Stimulated activated naive B cell treated with anti-CD40 and anti-IgM and Interleukin-4, amounts not matched to agents 10 μg/mL and 1 μg/mL and 100 μg/mL, for 72 hours (primary cell): Measurements from ENCODE around the gene PADI1.

Source experiments
- ATAC-seq, 2 donors: fragments of 150-1000 bp; cut with Tn5 transposase; replicated peaks; 2 replicates each; pipeline ENCODE4 v1.10.0; 2021; ENCODE audit warnings: moderate library complexity in 1 of 2
- DNase-seq: peaks from one replicate; pipeline ENCODE4 v3.0.0; 2021
- H3K27ac Mint-ChIP-seq: one replicate; pipeline ENCODE4 v1.8.0; 2022; ENCODE audit warnings: mild to moderate bottlenecking, mixed read lengths
- H3K27me3 Mint-ChIP-seq, 2 donors: one replicate each; pipeline ENCODE4 v1.8.0; 2022; ENCODE audit warnings: mixed read lengths in 2 of 2
- H3K36me3 Mint-ChIP-seq, 2 donors: one replicate each; pipeline ENCODE4 v1.8.0; 2022; ENCODE audit warnings: mixed read lengths in 2 of 2, mild to moderate bottlenecking in 1 of 2
- H3K4me1 Mint-ChIP-seq, 2 donors: one replicate each; pipeline ENCODE4 v1.8.0; 2022; ENCODE audit warnings: mixed read lengths in 2 of 2, mild to moderate bottlenecking in 1 of 2
- H3K4me3 Mint-ChIP-seq, 2 donors: one replicate each; pipeline ENCODE4 v1.8.0; 2022; ENCODE audit warnings: mild to moderate bottlenecking in 2 of 2, mixed read lengths in 2 of 2, moderate library complexity in 1 of 2
- H3K9me3 Mint-ChIP-seq, 2 donors: one replicate each; pipeline ENCODE4 v1.8.0; 2022; ENCODE audit warnings: mixed read lengths in 2 of 2, mild to moderate bottlenecking in 1 of 2

Gene PADI1

GRCh38 chr1:17204546-17205440 is at the start of gene PADI1:
PADI1 (plus strand) TSS chr1:17205128; CDS start chr1:17205218, 90 bp downstream.
- H3K27me3 Mint-ChIP-seq: peaks cover 19 to 23% of the 10 kb centered on the region in 2 donors
- H3K36me3 Mint-ChIP-seq: no peaks in the 10 kb centered on the region
- DNase-seq (no peak), ATAC-seq (no peak)
- peaks cover 33 to 36% of the 10 kb centered on the region in 2 donors for H3K4me1 Mint-ChIP-seq
- no peaks in the 10 kb centered on the region for H3K9me3 Mint-ChIP-seq
- H3K27ac Mint-ChIP-seq: no peak within 1 kb of the TSS
- H3K4me3 Mint-ChIP-seq: no peak within 1 kb of the TSS

- no peak overlapping the region for H3K4me3 Mint-ChIP-seq
- DNase-seq (no peak), ATAC-seq (no peak)
- peaks cover 7 to 20% of the 10 kb centered on the region in 2 donors for H3K36me3 Mint-ChIP-seq
- no peaks in the 10 kb centered on the region for H3K4me1 Mint-ChIP-seq
- peaks cover 24 to 33% of the 10 kb centered on the region in 2 donors for H3K27me3 Mint-ChIP-seq
- peaks cover 37 to 39% of the 10 kb centered on the region in 2 donors for H3K9me3 Mint-ChIP-seq
- no peak overlapping the region for H3K27ac Mint-ChIP-seq
These were observed 49.5 kb upstream of the PADI1 start for GRCh38 chr1:17155257-17155920.

- no peaks in the 10 kb centered on the region for H3K4me1 Mint-ChIP-seq
- H3K36me3 Mint-ChIP-seq: peaks cover 7 to 20% of the 10 kb centered on the region in 2 donors
- ATAC-seq (no peak), DNase-seq (no peak)
- H3K9me3 Mint-ChIP-seq: peaks cover 38 to 40% of the 10 kb centered on the region in 2 donors
- H3K4me3 Mint-ChIP-seq: no peak overlapping the region
- H3K27ac Mint-ChIP-seq: no peak overlapping the region
- peaks cover 18 to 29% of the 10 kb centered on the region in 2 donors for H3K27me3 Mint-ChIP-seq
These were observed 48.8 kb upstream of the PADI1 start for GRCh38 chr1:17156108-17156507.

- no peaks in the 10 kb centered on the region for H3K4me1 Mint-ChIP-seq
- H3K9me3 Mint-ChIP-seq: peaks cover 28% of the 10 kb centered on the region in 2 donors
- ATAC-seq (no peak), DNase-seq (no peak)
- peaks cover 5 to 13% of the 10 kb centered on the region in 2 donors for H3K27me3 Mint-ChIP-seq
- H3K4me3 Mint-ChIP-seq: no peak overlapping the region
- H3K27ac Mint-ChIP-seq: no peak overlapping the region
- peaks cover 7 to 14% of the 10 kb centered on the region in 2 donors for H3K36me3 Mint-ChIP-seq
These were observed 46.0 kb upstream of the PADI1 start for GRCh38 chr1:17158961-17159360.

GRCh38 chr1:17161137-17161740 is 43.7 kb upstream of the PADI1 start:
- no peak overlapping the region for H3K4me3 Mint-ChIP-seq
- H3K9me3 Mint-ChIP-seq: peaks cover 10 to 11% of the 10 kb centered on the region in 2 donors
- H3K27me3 Mint-ChIP-seq: peaks cover 0 to 6% of the 10 kb centered on the region in 2 donors
- DNase-seq: no peak
- ATAC-seq: peak; percentile 33 to 51
- no peak overlapping the region for H3K27ac Mint-ChIP-seq
- peaks cover 0 to 4% of the 10 kb centered on the region in 2 donors for H3K36me3 Mint-ChIP-seq
- H3K4me1 Mint-ChIP-seq: no peaks in the 10 kb centered on the region

- Mint-ChIP-seq H3K4me1 (no peaks in the 10 kb centered on the region), H3K36me3 (no peaks in the 10 kb centered on the region), H3K27me3 (no peaks in the 10 kb centered on the region), H3K4me3 (no peak overlapping the region), H3K9me3 (peaks cover 3 to 4% of the 10 kb centered on the region in 2 donors), H3K27ac (no peak overlapping the region)
- DNase-seq (no peak), ATAC-seq (no peak)
These were observed 42.8 kb upstream of the PADI1 start for GRCh38 chr1:17161926-17162800.

GRCh38 chr1:17162941-17163340 is 42.0 kb upstream of the PADI1 start:
- no peak for ATAC-seq
- Mint-ChIP-seq H3K27ac (no peak overlapping the region), H3K9me3 (peaks cover 3 to 4% of the 10 kb centered on the region in 2 donors), H3K4me1 (no peaks in the 10 kb centered on the region), H3K27me3 (no peaks in the 10 kb centered on the region), H3K4me3 (no peak overlapping the region), H3K36me3 (no peaks in the 10 kb centered on the region)
- no peak for DNase-seq

GRCh38 chr1:17163371-17163770 is 41.6 kb upstream of the PADI1 start:
- H3K27ac Mint-ChIP-seq: no peak overlapping the region
- H3K4me1 Mint-ChIP-seq: no peaks in the 10 kb centered on the region
- DNase-seq (no peak), ATAC-seq (no peak)
- H3K36me3 Mint-ChIP-seq: no peaks in the 10 kb centered on the region
- peaks cover 3 to 4% of the 10 kb centered on the region in 2 donors for H3K9me3 Mint-ChIP-seq
- H3K4me3 Mint-ChIP-seq: no peak overlapping the region
- no peaks in the 10 kb centered on the region for H3K27me3 Mint-ChIP-seq

- DNase-seq: no peak
These were observed 40.9 kb upstream of the PADI1 start for GRCh38 chr1:17163789-17164666.

GRCh38 chr1:17165823-17166222 is 39.1 kb upstream of the PADI1 start:
- Mint-ChIP-seq H3K27ac (no peak overlapping the region), H3K36me3 (no peaks in the 10 kb centered on the region), H3K4me1 (no peaks in the 10 kb centered on the region), H3K9me3 (peaks cover 3 to 4% of the 10 kb centered on the region in 2 donors), H3K4me3 (no peak overlapping the region), H3K27me3 (no peaks in the 10 kb centered on the region)
- no peak for ATAC-seq
- DNase-seq: no peak

More at GRCh38 chr1:17163789-17164666, 40.9 kb upstream of the PADI1 start:
- H3K4me1 Mint-ChIP-seq: no peaks in the 10 kb centered on the region
- no peak overlapping the region for H3K4me3 Mint-ChIP-seq
- peaks cover 3 to 4% of the 10 kb centered on the region in 2 donors for H3K9me3 Mint-ChIP-seq
- H3K27ac Mint-ChIP-seq: no peak overlapping the region
- H3K27me3 Mint-ChIP-seq: no peaks in the 10 kb centered on the region
- ATAC-seq: no peak
- no peaks in the 10 kb centered on the region for H3K36me3 Mint-ChIP-seq

GRCh38 chr1:17167041-17167785 is 37.7 kb upstream of the PADI1 start:
- H3K9me3 Mint-ChIP-seq: no peaks in the 10 kb centered on the region
- no peaks in the 10 kb centered on the region for H3K27me3 Mint-ChIP-seq
- no peak for DNase-seq
- H3K4me3 Mint-ChIP-seq: no peak overlapping the region
- no peak overlapping the region for H3K27ac Mint-ChIP-seq
- no peak for ATAC-seq
- no peaks in the 10 kb centered on the region for H3K36me3 Mint-ChIP-seq
- no peaks in the 10 kb centered on the region for H3K4me1 Mint-ChIP-seq

GRCh38 chr1:17167786-17168090 is 37.2 kb upstream of the PADI1 start:
- ATAC-seq (no peak), DNase-seq (no peak)
- Mint-ChIP-seq H3K27me3 (no peaks in the 10 kb centered on the region), H3K4me1 (no peaks in the 10 kb centered on the region), H3K9me3 (no peaks in the 10 kb centered on the region), H3K36me3 (no peaks in the 10 kb centered on the region), H3K4me3 (no peak overlapping the region), H3K27ac (no peak overlapping the region)
